ENCODE results near the gene TMEM220.
"Not testable (repeated sequence)": the region's sequence is repeated elsewhere in the genome, so short reads cannot be mapped to it uniquely, and the experiment has no call there.

The TMEM220 gene

GRCh38 chr17:10727192-10727591 lies 2.6 kb downstream of the TMEM220 start:
- DNase-seq, result no peak

GRCh38 chr17:10726196-10726595 lies 3.6 kb downstream of the TMEM220 start:
- DNase-seq, result no peak

- DNase-seq, result no peak
These were observed 4.6 kb downstream of the TMEM220 start for GRCh38 chr17:10725262-10725661.

- no peak for DNase-seq
These were observed 5.2 kb downstream of the TMEM220 start for GRCh38 chr17:10724546-10725195.

- DNase-seq, result no peak
These were observed 11.3 kb downstream of the TMEM220 start for GRCh38 chr17:10718547-10718946.

- no peak for DNase-seq
These were observed 13.6 kb downstream of the TMEM220 start for GRCh38 chr17:10716218-10716617.

GRCh38 chr17:10713318-10713717 lies 16.5 kb downstream of the TMEM220 start:
- DNase-seq, result no peak

- DNase-seq, result no peak
These were observed 24.1 kb downstream of the TMEM220 start for GRCh38 chr17:10705727-10706126.

GRCh38 chr17:10702574-10702973 lies 27.2 kb downstream of the TMEM220 start:
- DNase-seq, result peak; percentile 61

GRCh38 chr17:10699856-10700255 lies 30.0 kb downstream of the TMEM220 start:
- no peak for DNase-seq

GRCh38 chr17:10698096-10698818 lies 31.6 kb downstream of the TMEM220 start:
- peak; percentile 3 for DNase-seq

- DNase-seq, result peak; percentile 93
These were observed 32.4 kb downstream of the TMEM220 start, which contains the start of the genes ADPRM and SCO1 for GRCh38 chr17:10697092-10698081. ADPRM (plus strand) TSS chr17:10697594; CDS start chr17:10704927, 7,333 bp downstream. SCO1 (minus strand) TSS chr17:10697533; CDS start chr17:10697507, 26 bp downstream.

- not testable (repeated sequence) for DNase-seq
These were observed 33.9 kb downstream of the TMEM220 start for GRCh38 chr17:10695875-10696407.

GRCh38 chr17:10687499-10687898 lies 42.3 kb downstream of the TMEM220 start:
- DNase-seq, result no peak

- peak; percentile 5 for DNase-seq
These were observed 46.0 kb downstream of the TMEM220 start for GRCh38 chr17:10683853-10684252.

- no peak for DNase-seq
These were observed 47.9 kb downstream of the TMEM220 start for GRCh38 chr17:10681866-10682446.

- no peak for DNase-seq
These were observed 55.1 kb downstream of the TMEM220 start for GRCh38 chr17:10674704-10675103.

GRCh38 chr17:10673312-10673711 lies 56.5 kb downstream of the TMEM220 start:
- no peak for DNase-seq

GRCh38 chr17:10668775-10669174 lies 61.0 kb downstream of the TMEM220 start:
- DNase-seq, result no peak

- no peak for DNase-seq
These were observed 62.9 kb downstream of the TMEM220 start for GRCh38 chr17:10666906-10667305.

- DNase-seq, result no peak
These were observed 65.3 kb downstream of the TMEM220 start for GRCh38 chr17:10664571-10664970.

All from RPMI8226 (cell line).